ENCODE data around the gene TUBA3E.

TUBA3E gene

DNA sequence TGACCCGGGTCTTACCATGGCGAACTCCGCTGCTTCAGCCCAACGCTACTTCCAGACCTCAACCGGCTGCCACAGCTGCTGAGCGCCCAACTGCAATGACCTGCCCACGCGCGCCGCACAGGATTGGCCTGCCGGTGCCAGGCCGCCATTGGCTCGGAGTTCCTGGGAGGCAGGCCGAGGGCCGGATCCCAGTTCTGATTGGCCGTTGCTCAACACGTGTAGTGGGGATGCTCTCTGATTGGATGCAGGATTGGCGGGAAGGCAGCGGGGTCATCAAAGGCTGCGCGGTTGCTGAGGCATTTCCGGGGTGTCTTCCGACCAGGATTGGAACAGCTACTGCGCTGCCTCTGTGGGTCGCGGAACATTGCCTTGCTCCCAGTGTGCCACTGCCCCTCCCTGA is at the start of gene TUBA3E:
Gene TUBA3E (minus strand): TSS at position 97 of the 400 bp plus-strand sequence. CDS start 79 bp downstream, at position 18.
- Histone ChIP-seq H3K9me2 (replicated peaks; ENCODE audit: control insufficient read depth, low read length) (no peaks in the 10 kb centered on the region), H3K4me3 (ENCODE audit: low read length) (no peak within 1 kb of the TSS), H4K20me1 (ENCODE audit: control insufficient read depth, insufficient read depth, low read depth, low read length) (no peaks in the 10 kb centered on the region), H3K27ac (ENCODE audit: low read depth, low read length) (no peak within 1 kb of the TSS), H3K4me2 (ENCODE audit: low read length) (no peak within 1 kb of the TSS), H3F3A (ENCODE audit: control insufficient read depth, insufficient read depth) (no peaks in the 10 kb centered on the region), H3K36me3 (ENCODE audit: control insufficient read depth, low read length) (no peaks in the 10 kb centered on the region), H3K4me1 (ENCODE audit: control insufficient read depth, low read length) (no peaks in the 10 kb centered on the region), H3K9me3 (ENCODE audit: control insufficient read depth, insufficient read depth, low read length) (no peaks in the 10 kb centered on the region), H3K79me2 (ENCODE audit: control insufficient read depth, low read length) (no peaks in the 10 kb centered on the region), H3K27me3 (ENCODE audit: control insufficient read depth, low read length) (no peaks in the 10 kb centered on the region)
- TF ChIP-seq CTCF (IDR thresholded peaks at IDR 0.05; ENCODE audit: low read depth, low read length, poor library complexity, severe bottlenecking) (no peak), EZH2phosphoT487 (IDR thresholded peaks at IDR 0.05; ENCODE audit: borderline replicate concordance, low read length) (no peak)

GRCh38 chr2:130246430-130246829 is 48.2 kb upstream of the TUBA3E start:
- no peaks in the 10 kb centered on the region for H3F3A ChIP-seq (ENCODE audit: control insufficient read depth, insufficient read depth)
- no peak overlapping the region for H3K4me3 ChIP-seq (ENCODE audit: low read length)
- no peaks in the 10 kb centered on the region for H3K79me2 ChIP-seq (ENCODE audit: control insufficient read depth, low read length)
- peaks cover under 1% of the 10 kb centered on the region; the same call in 1 of the 2 replicates for H3K27me3 ChIP-seq (ENCODE audit: control insufficient read depth, low read length)
- no peak overlapping the region for H3K4me2 ChIP-seq (ENCODE audit: low read length)
- no peak overlapping the region for H3K27ac ChIP-seq (ENCODE audit: low read depth, low read length)
- H4K20me1 ChIP-seq (ENCODE audit: control insufficient read depth, insufficient read depth, low read depth, low read length): no peaks in the 10 kb centered on the region
- no peaks in the 10 kb centered on the region for H3K9me2 ChIP-seq (replicated peaks; ENCODE audit: control insufficient read depth, low read length)
- H3K9me3 ChIP-seq (ENCODE audit: control insufficient read depth, insufficient read depth, low read length): no peaks in the 10 kb centered on the region
- no peaks in the 10 kb centered on the region for H3K36me3 ChIP-seq (ENCODE audit: control insufficient read depth, low read length)
- TF ChIP-seq CTCF (IDR thresholded peaks at IDR 0.05; ENCODE audit: low read depth, low read length, poor library complexity, severe bottlenecking): no peak
- no peak for TF ChIP-seq EZH2phosphoT487 (IDR thresholded peaks at IDR 0.05; ENCODE audit: borderline replicate concordance, low read length)
- H3K4me1 ChIP-seq (ENCODE audit: control insufficient read depth, low read length): no peaks in the 10 kb centered on the region

GRCh38 chr2:130245976-130246375 is 47.7 kb upstream of the TUBA3E start:
- H3F3A ChIP-seq (ENCODE audit: control insufficient read depth, insufficient read depth): no peaks in the 10 kb centered on the region
- no peak overlapping the region for H3K27ac ChIP-seq (ENCODE audit: low read depth, low read length)
- no peaks in the 10 kb centered on the region for H3K9me3 ChIP-seq (ENCODE audit: control insufficient read depth, insufficient read depth, low read length)
- H3K36me3 ChIP-seq (ENCODE audit: control insufficient read depth, low read length): no peaks in the 10 kb centered on the region
- H3K4me3 ChIP-seq (ENCODE audit: low read length): no peak overlapping the region
- TF ChIP-seq CTCF (IDR thresholded peaks at IDR 0.05; ENCODE audit: low read depth, low read length, poor library complexity, severe bottlenecking): no peak
- no peak for TF ChIP-seq EZH2phosphoT487 (IDR thresholded peaks at IDR 0.05; ENCODE audit: borderline replicate concordance, low read length)
- no peaks in the 10 kb centered on the region for H4K20me1 ChIP-seq (ENCODE audit: control insufficient read depth, insufficient read depth, low read depth, low read length)
- H3K9me2 ChIP-seq (replicated peaks; ENCODE audit: control insufficient read depth, low read length): no peaks in the 10 kb centered on the region
- no peaks in the 10 kb centered on the region for H3K27me3 ChIP-seq (ENCODE audit: control insufficient read depth, low read length)
- H3K4me2 ChIP-seq (ENCODE audit: low read length): no peak overlapping the region
- no peaks in the 10 kb centered on the region for H3K79me2 ChIP-seq (ENCODE audit: control insufficient read depth, low read length)
- no peaks in the 10 kb centered on the region for H3K4me1 ChIP-seq (ENCODE audit: control insufficient read depth, low read length)

Measured in DOHH2 (cell line).